AG09309 (cell line): ENCODE results near the gene RYR1.

ENCODE experiments used
- DNase-seq: peaks from one replicate; pipeline ENCODE4 v3.0.0-alpha.2; 2010; ENCODE audit warnings: low read depth
- H3K4me3 ChIP-seq: 2 replicates; pipeline ENCODE4 v1.5.1; 2011; ENCODE audit warnings: mild to moderate bottlenecking, low read depth, low read length, moderate library complexity; ENCODE audit not compliant: control insufficient read depth
- TF ChIP-seq, protein P1 (sequence below): IDR thresholded peaks from 2 replicates; pipeline ENCODE4 v1.5.1; 2011; ENCODE audit warnings: mild to moderate bottlenecking, low read depth, low read length, inconsistent platforms; ENCODE audit not compliant: insufficient read depth, control insufficient read depth; ENCODE audit errors: missing control alignments

RYR1 gene

DNA sequence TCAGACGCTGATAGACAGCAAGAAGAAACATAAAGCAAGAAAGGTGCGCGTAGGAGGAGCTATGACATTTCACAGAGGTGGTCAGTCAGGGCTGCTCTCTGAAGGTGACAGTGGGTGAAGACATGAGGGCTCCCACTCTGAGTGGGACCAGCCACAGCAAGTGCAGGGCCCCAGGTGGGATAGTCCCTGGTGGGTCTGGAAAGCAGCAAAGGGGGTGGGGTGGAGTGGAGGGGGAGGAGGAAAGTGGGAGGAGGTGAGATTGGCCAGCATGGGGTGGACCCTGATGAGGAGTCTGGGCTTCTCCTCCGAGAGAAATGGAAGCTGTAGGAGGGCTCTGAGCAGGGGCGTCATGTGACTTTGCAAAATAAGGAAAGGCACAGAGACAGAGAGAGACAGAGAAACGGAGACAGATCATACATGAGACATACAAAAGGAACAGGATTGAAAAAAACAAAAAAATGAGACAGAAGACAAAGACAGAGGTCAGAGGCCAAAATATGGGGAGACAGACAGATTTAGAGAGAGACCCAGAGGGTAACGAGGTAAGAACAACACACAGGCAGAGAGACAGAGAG lies 181.6 kb downstream of the RYR1 start:
- TF ChIP-seq, protein P1, sequence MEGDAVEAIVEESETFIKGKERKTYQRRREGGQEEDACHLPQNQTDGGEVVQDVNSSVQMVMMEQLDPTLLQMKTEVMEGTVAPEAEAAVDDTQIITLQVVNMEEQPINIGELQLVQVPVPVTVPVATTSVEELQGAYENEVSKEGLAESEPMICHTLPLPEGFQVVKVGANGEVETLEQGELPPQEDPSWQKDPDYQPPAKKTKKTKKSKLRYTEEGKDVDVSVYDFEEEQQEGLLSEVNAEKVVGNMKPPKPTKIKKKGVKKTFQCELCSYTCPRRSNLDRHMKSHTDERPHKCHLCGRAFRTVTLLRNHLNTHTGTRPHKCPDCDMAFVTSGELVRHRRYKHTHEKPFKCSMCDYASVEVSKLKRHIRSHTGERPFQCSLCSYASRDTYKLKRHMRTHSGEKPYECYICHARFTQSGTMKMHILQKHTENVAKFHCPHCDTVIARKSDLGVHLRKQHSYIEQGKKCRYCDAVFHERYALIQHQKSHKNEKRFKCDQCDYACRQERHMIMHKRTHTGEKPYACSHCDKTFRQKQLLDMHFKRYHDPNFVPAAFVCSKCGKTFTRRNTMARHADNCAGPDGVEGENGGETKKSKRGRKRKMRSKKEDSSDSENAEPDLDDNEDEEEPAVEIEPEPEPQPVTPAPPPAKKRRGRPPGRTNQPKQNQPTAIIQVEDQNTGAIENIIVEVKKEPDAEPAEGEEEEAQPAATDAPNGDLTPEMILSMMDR: no peak
- no peak overlapping the region for H3K4me3 ChIP-seq
- DNase-seq: no peak

DNA sequence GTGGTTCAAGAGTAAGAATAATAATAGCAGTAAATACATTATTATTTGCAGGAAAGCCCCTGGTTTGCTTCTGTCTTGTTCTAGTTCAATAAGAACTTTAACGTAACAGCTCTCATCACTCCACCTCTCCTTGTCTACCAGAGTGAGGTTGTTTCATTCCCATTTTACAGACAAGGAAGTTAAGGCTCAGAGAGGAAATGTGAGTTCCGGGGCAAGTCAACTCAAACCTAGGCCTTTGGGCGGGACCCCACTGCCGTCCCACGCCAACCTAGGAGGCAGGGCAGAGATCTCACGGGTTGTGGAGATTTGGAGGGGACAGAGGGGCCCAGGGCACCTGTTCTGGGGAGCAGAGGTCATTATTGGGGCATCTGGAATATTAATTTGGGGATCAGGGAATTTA lies 182.8 kb downstream of the RYR1 start:
- TF ChIP-seq, protein P1: no peak
- no peak for DNase-seq
- no peak overlapping the region for H3K4me3 ChIP-seq

DNA sequence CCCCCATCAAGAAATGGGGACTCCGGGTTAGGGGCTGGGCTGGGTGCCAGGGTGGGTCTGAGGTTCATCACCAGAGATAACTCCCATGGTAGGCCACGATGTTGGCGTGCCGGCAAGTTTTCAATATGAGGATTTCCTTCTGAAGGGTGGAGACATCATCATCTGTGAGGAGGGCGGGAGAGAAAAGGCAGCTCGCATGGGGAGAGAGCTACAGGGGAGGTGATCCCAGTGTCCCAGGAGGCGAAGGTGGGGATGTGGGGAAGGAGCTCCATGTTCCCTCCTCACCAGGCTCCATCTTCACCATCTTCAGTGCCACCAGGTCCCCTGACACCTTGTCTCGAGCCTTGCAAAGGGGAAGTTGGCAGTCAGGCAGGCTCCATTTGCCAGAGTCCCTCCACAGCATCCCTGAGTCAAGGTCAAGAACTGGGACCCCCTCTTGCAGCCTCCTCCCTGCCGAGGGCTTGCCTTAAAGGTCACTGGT lies 183.8 kb downstream of the RYR1 start:
- no peak overlapping the region for H3K4me3 ChIP-seq
- no peak for DNase-seq
- TF ChIP-seq, protein P1: no peak

DNA sequence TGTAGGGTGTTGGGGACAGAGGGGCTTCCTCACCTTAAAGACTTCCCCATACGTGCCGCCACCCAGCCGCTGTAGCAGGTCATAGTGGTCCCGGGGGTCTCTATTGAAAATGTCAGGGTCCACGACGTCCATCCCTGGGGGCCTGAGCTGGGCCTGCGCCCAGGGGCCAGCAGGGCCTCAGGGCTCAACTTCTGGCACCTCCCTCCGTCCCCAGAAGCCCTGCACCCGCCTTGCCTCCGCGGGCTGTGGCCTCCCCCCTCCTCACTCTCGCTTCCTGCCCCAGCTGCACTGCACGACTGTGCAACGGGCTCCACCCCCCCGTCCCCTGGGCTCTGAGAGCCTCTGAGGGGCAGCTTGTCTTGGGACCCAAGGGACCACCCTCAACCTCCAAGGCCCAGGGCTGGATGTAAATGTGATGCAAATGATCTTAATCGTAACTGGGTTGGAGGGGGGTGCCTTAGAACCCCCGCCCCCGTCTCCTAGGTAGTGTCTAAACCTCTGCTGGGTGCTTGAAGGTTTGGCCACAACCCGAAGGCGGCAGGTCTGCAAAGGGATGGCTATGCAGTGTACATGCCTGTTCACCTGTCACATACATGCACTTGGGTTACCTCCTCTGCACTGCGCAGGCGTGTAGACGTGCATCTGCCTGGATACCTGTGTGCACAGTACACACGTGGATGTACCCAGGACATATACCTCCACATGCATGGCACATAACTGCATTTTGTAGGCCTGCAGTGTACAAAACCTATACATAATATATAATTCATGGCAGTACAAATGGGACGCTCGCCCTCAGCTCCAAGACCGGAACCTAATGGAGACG lies 184.5 kb downstream of the RYR1 start, which contains the start of gene MAP4K1:
TSS of gene MAP4K1 (minus strand) at position 190 of the 826 bp plus-strand sequence. CDS start at position 132, 58 bp downstream.
- TF ChIP-seq, protein P1: no peak
- no peak for DNase-seq
- peak within 1 kb of the TSS; percentile 86 for H3K4me3 ChIP-seq

DNA sequence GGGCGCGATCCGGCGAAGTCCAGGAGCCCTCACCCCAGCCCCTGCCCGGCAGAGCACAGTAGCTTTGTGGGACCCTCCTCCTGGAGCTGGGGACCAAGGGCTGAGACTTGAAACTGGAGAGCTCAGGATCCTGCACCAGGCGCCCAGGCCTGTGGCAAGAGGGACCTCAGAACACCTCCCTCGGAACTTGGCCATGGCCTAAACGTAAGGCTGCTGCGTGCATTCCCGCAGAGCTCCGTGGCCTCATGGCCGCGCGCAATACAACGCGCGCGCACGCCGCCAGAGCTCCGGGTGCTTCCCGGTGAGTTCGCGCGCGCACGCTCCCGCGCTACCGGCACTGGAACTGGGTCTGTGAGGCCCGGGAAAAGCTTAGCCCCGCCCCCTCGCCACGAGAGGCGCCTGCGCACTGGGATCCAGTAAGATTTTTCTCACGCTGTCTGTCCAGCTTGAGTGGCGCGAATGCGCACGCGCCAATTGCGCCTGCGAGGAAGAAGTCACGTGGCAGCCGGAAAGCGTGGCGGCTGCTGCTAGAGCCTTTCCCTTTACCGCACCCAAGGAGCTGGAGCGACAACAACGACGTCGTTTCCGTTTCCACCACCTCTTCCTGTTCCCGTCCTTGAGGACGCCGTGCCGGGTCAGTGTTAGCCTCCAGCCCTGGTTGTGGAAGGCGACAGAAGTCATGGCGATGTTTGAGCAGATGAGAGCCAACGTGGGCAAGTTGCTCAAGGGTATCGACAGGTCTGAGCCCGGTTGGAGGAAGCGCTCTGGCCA lies 185.3 kb downstream of the RYR1 start, which contains the start of gene EIF3K:
TSS of gene EIF3K (plus strand) at position 599 of the 771 bp plus-strand sequence. CDS start at position 680, 81 bp downstream.
- peak within 1 kb of the TSS; percentile 86 for H3K4me3 ChIP-seq
- DNase-seq: peak; percentile 94

More for the DNA sequence above, 185.3 kb downstream of the RYR1 start, which contains the start of gene EIF3K:
- TF ChIP-seq, protein P1: no peak
